DMS114 treated with DMSO at 0.1 percent for 48 hours (cell line): ENCODE data around the gene CMIP.
"Not testable (repeated sequence)": the region's sequence is repeated elsewhere in the genome, so short reads cannot be mapped to it uniquely, and the experiment has no call there.

Source experiments
- DNase-seq: peaks from one replicate; lab custom pipeline; 2025; ENCODE audit not compliant: unreplicated experiment; lab: John Stamatoyannopoulos, UW

CMIP gene

DNA sequence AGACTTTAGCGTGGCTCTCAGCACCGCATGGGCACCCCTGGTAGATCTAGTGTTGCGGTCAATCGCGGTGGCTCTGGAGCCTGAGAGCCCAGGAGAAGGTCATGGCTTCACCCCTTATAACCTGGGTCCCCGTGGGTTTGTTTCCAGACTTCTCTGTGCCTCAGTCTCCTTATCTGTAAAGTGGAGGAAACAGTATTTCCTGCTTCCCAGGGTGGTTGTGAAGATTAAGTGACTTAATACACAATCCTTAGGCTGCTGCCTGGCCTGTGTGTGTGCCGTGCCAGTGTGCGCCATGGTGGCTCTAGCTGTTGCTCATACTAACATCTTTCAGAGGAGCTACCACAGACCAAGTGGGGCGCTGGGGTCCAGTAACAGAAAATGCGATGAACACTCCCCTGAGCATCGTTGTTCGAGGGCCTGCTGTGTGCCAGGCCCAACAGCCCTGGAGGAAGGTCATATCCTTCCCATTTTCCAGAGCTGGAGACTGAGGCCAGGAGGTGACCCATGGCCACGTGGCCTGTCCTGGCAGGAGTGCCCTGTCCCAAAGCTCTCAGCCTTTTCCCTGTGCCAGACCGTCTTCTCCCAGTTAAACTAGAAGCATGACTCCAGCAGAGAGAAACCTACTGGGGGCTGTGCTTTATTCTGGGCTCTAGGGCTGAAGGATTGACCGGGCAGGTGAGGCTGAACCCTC, 70.1 kb downstream of the CMIP start:
- DNase-seq = no peak

DNA sequence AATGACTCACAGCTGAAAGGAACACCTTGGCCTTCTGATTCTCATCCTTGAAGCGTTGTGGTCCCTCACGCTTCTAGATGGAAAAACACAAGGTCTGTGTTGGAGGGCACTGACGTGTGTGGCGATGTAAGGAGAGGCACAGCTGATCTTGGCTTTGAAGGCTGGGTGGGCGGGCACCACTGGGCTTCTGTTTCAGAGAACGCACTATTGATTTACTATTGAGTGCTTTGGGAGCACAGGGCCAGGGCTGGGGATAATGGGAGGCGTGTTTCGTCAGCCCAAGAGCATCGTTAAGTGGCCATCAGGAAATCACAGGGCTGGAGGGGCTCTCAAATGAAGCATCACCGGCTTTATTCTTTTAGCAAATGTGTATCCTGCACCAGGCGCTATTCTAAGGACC, 70.7 kb downstream of the CMIP start:
- DNase-seq = no peak

DNA sequence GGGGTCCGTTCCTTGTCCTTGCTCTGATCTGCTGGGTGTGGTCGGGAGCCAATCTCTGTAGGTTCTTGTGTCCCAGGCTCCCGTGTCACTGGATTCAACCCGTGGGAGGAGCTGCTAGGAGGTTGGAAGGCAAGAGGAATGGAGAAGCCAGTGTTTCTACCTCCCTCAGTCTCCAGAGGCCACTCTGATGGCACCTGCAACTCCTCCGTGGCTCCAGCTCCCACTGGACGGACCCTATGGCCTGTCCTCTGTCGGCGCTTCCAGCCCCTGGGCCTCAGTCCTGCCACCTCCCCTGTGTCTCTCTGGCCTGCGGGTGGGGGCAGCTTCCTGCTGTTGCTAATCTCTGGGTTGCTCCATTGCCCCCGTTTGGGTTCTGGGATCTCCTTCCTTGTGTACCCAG, 71.1 kb downstream of the CMIP start:
- no peak for DNase-seq

DNA sequence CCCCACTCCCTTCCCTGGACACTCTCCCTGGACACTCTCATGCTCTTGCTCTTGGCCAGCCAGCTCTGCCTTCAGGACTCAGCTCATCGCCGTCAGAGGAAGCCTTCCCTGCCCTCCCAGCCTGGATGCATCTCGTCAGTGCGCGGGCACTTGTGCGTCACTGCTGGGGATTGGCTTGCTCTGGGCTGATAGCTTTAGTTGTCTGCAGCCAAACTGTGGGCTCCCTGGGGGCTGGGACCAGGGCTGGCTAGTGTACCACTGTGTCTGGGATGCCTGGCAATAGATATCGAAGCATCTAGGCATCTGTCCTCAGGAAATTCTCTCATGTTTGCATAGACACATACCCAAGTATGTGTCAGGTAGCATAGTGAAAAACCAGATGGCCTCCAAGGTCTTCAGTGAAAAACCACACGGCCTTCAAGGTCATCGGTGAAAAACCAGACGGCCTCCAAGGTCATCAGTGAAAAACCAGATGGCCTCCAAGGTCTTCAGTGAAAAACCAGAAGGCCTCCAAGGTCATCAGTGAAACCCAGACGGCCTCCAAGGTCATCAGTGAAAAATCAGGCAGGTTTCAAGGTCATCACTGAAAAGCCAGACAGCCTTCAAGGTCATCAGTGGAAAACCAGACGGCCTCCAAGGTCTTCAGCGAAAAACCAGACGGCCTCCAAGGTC, 72.0 kb downstream of the CMIP start:
- no peak for DNase-seq

DNA sequence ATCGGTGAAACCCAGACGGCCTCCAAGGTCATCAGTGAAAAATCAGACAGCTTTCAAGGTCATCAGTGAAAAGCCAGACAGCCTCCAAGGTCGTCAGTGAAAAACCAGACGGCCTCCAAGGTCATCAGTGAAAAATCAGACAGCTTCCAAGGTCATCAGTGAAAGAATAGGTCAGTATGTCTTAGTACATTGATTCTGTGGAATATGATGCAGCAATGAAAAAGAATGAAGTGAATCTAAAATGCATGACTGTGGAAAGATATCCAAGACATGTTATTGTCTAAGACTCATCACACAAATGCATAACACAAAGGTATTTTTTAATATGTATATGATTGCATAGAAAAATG, 72.5 kb downstream of the CMIP start:
- DNase-seq = no peak

DNA sequence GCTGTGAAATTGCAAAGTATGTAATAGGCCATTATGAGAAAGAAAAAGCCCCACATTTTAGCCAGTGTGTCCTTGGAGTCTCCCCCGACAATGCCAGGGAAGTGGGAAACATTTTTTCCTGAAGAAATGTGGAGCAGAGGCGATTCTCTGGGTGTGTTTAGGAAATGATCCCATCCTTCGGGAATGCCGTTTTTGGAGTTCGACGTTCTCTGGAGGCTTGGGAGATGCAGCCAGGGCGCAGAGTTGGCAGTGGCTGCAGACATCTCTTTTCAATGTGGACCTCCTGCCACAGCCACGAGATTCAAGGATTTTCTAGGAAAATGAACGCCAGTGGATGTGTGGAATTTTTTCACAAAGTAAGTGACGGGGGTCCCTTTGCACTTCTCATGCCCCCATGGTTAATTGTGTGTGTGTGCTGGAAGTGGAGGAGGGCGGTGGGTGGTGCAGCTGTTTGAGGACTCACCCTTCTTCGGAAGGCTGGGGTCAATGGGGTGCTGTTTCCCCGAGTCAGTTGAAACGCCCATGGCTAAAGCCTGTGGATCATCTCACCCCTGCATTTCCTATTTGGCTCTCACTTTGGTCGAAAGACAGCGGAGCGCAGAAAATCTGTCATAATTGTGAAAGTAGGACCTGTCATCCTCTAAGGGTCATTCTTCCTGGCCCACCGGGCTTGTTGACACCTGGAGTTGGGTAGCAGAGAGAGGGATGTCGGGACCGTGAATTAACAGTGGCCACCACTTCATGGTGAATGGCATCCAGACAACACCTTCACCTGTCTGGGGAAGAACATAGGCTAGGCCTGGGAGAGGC, 73.2 kb downstream of the CMIP start:
- no peak for DNase-seq

DNA sequence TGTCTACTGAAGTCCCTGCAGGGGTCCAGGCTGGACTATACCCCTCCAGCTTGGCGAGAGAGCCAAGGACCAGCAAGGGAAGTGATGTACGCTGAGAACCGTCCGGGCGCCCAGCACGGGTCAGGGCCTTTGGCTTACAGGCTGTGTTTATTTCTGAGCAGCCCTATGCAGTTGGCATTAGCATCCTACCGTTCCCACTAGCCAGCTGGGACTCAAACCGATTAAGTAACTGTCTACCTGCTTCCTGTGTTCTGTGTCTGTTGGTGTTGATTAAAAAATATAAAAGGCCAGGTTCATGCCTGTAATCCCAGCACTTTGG, 73.8 kb downstream of the CMIP start:
- no peak for DNase-seq

DNA sequence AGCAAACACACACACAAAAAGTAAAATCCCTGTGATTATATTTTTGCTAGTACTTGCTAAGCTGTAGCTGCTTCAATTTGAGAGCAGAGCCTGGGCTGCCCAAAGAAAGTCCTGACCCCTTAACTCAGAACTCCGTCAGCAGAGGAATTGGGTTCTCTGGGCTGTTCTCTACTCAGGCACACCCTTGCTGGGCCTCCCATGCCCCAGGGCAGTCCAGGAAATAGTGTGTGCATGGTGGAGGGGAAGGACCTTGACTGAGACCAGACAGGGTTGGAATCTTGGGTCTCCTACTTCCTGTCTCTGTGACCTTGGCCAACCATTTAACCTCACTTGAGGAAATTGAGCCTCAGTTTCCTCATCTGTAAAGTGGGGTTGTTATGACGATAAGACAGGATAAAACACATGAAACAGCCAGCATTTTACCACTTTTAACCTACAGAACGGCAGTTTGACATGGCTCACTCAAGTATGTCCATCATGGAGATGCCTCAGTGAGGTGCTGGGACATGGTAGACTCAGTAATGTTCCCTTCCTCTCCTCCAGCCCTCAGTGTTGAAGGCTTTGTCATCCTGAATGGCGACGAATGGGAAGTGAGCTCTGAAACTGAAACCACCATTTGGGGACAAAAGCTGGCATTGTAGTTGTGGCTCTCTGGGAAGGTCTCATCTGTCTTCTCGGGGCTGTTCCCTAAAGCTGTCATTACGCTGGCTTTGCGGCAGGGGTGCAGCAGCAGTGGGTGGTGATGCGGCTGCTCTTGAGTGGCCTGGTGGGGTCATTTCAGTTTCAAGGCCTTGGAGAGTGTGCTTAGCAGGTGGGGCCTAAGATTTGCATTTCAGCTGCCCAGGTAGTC, 74.9 kb downstream of the CMIP start:
- DNase-seq = no peak

DNA sequence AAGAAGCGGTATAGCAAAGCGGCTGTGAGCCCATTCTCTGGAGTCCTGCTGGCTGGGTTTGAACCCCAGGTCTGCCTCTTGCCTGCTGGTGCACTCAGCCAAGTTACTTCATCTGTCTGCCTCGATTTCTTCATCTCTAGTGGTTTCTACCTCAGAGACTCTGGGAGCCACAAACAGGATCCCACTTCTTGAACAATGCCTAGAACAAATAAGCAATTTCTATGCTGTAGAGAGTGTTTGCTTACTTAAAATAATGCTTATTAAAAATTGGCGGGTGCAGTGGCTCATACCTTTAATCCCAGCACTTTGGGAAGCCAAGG, 75.5 kb downstream of the CMIP start:
- DNase-seq = no peak

DNA sequence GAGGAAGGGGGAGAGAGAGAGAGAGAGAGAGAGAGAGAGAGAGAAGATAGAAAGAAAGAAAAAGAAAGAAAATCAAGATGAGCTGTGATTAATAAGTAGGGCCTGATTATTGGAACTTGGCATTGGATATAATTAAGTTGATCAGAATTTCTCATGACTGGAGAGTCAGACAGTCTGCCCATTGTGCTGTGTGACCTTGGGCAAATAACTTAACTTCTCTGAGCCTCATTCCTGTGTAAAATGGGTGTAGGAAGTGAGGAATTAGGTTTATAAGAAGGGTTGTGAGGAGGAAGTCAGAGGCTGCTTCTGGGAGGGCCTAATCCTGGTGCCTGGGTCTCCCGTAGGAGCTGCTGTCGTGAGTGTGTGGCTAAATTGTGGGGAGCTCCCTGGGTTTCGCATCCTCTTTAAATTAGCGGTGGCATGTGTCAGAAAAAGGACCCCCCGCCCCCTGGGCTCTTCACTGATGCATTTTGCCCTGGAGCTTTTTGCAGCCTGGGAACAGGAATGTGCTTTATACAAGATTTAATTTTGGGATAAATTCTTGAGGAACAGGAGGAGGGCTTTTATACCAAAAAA, 76.0 kb downstream of the CMIP start:
- DNase-seq = no peak

DNA sequence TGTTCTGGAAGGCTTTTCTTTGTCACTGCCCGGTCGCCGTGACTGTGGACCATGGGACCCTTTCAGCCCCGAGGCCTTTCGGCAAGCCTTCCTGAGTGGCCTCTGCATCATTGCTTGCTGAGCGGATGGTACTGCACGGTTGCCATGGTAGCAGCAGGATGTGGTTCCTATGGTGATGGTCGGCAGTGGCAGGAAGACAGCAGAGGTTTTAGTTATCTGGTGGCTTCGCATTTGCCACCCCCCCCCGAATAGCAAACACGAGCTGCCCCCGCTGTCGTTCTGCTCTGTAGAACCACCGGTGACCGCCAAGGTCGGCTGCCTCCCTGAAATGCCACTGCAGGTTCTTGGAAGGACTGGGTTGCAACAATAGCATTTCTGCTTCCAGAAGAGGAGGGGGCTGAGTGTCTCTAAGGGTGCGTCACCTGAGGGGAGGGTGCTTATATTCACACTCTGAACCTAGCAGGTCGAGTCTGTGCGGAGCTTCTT, 76.6 kb downstream of the CMIP start:
- DNase-seq = no peak

DNA sequence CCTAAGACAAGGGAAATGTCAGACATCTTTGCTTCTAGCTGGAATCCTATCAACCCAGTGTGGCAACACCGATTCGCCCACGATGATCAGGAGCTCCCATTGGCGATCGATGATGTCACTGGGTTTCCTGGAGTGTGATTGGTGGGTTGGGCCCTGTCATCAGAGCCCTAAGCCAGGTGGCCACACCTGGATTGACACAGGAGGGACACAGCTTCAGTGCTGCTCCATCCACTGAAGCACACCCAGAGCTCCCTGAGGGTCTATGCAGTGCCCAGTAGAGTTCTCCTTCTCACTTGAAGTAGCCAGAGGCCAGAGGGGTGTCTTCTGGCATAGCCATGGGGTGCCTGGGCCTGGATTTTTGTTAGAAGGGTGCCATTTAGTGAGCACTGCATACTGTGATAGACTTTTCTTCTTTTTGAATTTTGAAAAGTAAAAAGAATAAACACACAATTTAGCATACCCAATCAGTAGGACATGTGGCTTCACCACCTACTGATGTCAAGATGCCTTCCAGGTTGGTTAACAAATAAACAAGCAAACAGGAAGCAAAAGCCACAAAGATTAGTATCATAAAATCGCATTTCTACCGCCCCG, 77.6 kb downstream of the CMIP start:
- no peak for DNase-seq

DNA sequence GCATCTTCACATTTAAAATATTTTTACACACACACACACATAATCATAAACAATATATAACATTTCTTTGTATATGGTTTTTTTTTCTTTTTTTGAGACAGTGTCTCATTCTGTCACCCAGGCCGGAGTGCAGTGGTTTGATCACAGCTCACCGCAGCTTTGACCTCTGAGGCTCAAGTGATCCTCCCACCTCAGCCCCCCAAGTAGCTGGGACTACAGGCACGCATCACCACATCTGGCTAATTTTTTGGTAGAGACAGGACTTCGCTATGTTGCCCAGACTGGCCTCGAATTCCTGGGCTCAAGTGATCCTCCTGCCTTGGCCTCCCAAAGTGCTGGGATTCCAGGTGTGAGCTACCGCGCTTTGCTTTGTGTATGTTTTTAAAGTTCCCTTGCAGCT, 78.2 kb downstream of the CMIP start:
- DNase-seq = not testable (repeated sequence)

DNA sequence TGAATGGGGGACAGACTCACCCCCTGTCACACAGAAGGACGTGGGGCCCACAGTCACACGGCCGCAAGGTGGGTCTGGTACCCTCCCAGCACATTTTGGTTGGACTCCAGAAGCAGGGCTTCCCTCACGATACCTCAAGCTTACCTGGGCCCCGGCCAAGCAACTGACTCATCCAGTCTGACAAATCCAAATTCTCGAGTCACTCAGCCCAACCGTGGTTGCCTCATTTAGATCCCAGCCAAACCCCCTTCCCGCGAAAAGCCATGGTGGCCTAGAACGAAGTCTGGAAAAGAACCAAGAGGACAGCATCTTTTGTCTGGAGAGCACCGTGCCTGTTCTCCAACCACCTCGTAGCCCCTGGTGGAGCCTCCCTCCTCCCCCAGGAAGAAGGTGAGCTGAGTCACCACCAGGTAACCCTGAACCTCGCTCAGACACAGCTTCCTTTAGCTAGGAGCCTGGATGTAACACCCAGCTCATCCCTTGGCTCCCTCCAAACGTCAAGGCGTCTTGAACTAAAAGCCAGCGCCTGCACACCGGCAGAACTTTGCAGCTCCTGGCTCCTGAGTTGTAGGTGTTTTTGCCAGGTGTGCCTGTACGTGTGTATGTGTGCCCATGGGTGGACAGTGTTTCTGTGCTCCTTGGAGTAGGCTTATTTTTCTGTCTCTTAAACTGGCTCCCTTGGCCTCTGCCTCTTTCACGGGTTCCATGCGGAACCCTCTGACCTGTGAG, 78.9 kb downstream of the CMIP start:
- DNase-seq = no peak

DNA sequence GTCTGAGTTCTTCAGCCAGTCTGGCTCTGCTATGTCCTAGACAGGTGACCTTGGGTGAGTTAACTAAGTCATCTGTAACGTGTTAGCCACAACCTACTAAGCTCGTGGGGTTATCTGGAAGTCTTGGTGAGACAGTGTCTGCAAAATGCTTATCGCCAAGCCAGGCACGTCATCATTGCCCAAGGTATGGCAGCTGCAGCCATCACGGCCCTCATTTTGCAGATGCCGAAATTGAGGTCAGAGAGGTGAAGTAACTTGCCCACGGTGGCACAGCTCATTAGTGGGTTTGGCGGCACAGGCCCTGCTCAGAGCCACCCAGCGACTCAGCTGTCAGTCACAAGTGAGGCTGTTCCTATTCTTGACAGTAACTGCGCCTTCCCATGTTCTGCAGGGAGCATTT, 79.8 kb downstream of the CMIP start:
- no peak for DNase-seq

DNA sequence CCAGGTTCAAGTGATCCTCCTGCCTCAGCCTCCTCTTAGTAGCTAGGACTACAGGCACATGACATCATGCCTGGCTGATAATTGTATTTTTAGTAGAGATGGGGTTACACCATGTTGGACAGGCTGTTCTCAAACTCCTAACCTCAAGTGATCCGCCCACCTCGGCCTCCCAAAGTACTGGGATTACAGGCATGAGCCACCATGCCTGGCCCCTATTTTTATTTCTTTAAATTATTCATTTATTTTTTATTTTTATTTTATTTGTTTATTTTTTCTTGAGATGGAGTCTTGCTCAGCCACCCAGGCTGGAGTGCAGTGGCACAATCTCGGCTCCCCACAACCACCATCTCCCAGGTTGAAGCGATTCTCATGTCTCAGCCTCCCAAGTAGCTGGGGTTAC, 80.3 kb downstream of the CMIP start:
- not testable (repeated sequence) for DNase-seq

DNA sequence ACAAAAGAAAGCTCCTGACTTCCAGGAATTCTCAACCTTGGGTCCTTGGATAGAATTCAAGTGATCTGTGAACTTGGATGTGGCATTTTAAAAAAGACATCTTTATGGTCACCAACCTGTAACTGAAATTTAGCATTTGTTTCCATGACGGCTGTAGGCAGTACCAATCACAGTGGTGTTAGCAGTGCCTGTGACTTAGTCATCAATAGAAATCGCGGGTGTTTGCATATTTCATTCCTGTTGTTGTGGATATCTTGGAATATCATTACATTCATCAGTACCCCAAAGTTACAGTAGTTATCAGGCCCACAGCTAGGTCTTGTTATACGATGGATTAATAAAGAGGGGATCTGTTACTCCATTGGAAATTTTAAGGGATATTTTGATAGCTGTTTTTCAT, 81.6 kb downstream of the CMIP start:
- DNase-seq = no peak

DNA sequence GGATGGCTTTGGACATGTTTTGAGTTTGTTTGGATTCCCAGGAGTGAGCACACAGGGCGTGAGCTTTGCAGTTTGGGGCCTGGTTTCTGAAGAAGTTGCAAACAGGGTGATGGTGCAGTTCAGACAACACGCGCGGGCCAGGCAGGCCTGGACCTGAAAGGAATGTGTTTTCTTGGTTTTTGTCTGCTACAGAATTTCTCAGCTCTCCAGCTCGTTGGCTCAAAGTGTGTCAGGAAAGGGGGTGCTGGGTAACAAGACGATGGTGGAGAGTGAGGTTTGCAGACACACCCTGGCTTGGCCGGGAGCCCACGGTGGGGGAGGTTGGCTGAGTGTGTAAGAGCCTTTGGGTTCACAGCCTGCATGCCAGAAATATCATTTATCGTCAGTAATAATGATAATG, 82.3 kb downstream of the CMIP start:
- DNase-seq = no peak

DNA sequence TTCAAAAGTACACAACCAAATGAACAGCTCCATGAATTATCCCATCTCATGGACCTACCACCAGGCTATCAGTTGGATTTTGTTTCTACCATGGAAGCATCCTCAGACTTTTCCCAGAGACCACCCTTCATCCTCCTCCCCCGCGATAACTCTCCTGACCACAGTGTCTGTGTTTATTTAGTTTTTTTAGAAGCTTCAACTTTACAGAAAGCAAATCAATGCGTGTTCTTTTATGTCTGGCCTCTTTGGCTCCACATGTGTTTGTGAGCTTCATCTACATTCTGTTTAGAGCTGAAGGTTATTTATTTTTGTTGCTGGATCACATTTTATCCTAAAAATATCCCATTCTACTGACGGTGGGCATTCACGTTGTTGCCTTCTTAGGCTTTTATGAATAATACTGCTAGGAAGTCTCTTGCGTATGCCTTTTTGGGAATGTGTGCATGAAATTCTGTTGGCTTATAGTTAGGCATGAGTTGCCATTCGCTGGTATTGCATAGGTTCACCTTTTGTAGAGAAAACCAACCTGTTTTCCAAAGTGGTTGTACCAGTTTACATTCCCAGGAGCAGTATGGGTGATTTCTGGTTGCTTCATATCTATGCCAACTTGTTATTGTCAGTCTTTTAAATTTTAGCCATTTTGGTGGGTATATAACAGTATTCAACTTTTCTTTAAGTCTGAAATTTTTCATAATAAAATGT, 83.0 kb downstream of the CMIP start:
- no peak for DNase-seq

DNA sequence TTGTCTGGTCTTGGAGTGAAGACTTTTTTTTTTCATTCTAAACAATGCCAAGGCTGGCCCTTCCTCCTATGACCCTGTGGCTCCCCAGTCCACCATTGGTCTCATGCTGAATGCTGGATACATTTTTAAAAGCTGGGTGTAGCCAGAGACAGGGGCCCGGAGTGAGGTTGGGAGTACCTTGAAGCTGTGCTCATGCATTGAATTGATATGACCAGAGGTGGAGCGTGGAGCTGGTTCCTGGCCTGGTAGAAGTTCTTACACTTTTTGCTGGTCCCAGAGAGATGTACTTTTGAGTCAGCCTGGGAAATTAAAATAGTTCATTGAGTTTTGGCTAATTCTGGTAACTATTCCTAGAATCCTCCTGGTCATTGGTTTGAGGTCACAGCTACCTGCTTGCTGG, 83.6 kb downstream of the CMIP start:
- no peak for DNase-seq
